Measurements from ENCODE around the gene DUSP22. TPM values are rescaled to one million over a fixed set of nuclear protein-coding genes. Genes with fewer than 3 reads are reported as not detected.

Gene DUSP22
- total RNA-seq, 1 experiment from 2014 or later = 18.6 TPM

GRCh38 chr6:396126-396520 is 103.8 kb downstream of the DUSP22 start:
- no peak for DNase-seq
- no TSS peak for BruUV-seq (replicated peaks)
- Mint-ChIP-seq H3K4me3 (ENCODE audit: unreplicated experiment) (no peak overlapping the region), H3K36me3 (ENCODE audit: insufficient read depth, unreplicated experiment) (no peaks in the 10 kb centered on the region), H3K9me3 (ENCODE audit: unreplicated experiment) (peaks cover 11% of the 10 kb centered on the region), H3K27ac (ENCODE audit: unreplicated experiment) (no peak overlapping the region), H3K27me3 (ENCODE audit: insufficient read depth, unreplicated experiment) (peaks cover 13% of the 10 kb centered on the region), H3K4me1 (ENCODE audit: low read depth, unreplicated experiment) (no peaks in the 10 kb centered on the region)
- Histone ChIP-seq H3K36me3 (ENCODE audit: control insufficient read depth, insufficient read depth, low read length) (no peaks in the 10 kb centered on the region), H3K9me3 (no peaks in the 10 kb centered on the region), H3K4me3 (ENCODE audit: low read depth, low read length) (no peak overlapping the region), H3K27me3 (replicated peaks; ENCODE audit: control insufficient read depth, insufficient read depth, low read length) (no peaks in the 10 kb centered on the region), H3K4me1 (no peaks in the 10 kb centered on the region)
- intact Hi-C loops (cut with micrococcal nuclease; ENCODE audit: unreplicated experiment) = no loop called here
- ChIA-PET CTCF (no interaction called here), POLR2A (no interaction called here)
- TF ChIP-seq, protein P1, sequence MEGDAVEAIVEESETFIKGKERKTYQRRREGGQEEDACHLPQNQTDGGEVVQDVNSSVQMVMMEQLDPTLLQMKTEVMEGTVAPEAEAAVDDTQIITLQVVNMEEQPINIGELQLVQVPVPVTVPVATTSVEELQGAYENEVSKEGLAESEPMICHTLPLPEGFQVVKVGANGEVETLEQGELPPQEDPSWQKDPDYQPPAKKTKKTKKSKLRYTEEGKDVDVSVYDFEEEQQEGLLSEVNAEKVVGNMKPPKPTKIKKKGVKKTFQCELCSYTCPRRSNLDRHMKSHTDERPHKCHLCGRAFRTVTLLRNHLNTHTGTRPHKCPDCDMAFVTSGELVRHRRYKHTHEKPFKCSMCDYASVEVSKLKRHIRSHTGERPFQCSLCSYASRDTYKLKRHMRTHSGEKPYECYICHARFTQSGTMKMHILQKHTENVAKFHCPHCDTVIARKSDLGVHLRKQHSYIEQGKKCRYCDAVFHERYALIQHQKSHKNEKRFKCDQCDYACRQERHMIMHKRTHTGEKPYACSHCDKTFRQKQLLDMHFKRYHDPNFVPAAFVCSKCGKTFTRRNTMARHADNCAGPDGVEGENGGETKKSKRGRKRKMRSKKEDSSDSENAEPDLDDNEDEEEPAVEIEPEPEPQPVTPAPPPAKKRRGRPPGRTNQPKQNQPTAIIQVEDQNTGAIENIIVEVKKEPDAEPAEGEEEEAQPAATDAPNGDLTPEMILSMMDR (IDR thresholded peaks at IDR 0.05; ENCODE audit: insufficient read depth in 1 of 2, low read depth in 1 of 2, low read length in 1 of 2, severe bottlenecking in 1 of 2, unreplicated experiment in 1 of 2) = no peak

- H3K27me3 Mint-ChIP-seq (ENCODE audit: insufficient read depth, unreplicated experiment) = peaks cover 13% of the 10 kb centered on the region
- no peaks in the 10 kb centered on the region for H3K36me3 ChIP-seq (ENCODE audit: control insufficient read depth, insufficient read depth, low read length)
- intact Hi-C loops (cut with micrococcal nuclease; ENCODE audit: unreplicated experiment) = no loop called here
- peaks cover 11% of the 10 kb centered on the region for H3K9me3 Mint-ChIP-seq (ENCODE audit: unreplicated experiment)
- no peaks in the 10 kb centered on the region for H3K4me1 Mint-ChIP-seq (ENCODE audit: low read depth, unreplicated experiment)
- CTCF ChIA-PET = no interaction called here
- DNase-seq = no peak
- H3K4me3 Mint-ChIP-seq (ENCODE audit: unreplicated experiment) = no peak overlapping the region
- H3K4me1 ChIP-seq = no peaks in the 10 kb centered on the region
- TF ChIP-seq, protein P1 (IDR thresholded peaks at IDR 0.05; ENCODE audit: insufficient read depth in 1 of 2, low read depth in 1 of 2, low read length in 1 of 2, severe bottlenecking in 1 of 2, unreplicated experiment in 1 of 2) = no peak
- no peak overlapping the region for H3K27ac Mint-ChIP-seq (ENCODE audit: unreplicated experiment)
- no peaks in the 10 kb centered on the region for H3K27me3 ChIP-seq (replicated peaks; ENCODE audit: control insufficient read depth, insufficient read depth, low read length)
- no peaks in the 10 kb centered on the region for H3K36me3 Mint-ChIP-seq (ENCODE audit: insufficient read depth, unreplicated experiment)
- H3K4me3 ChIP-seq (ENCODE audit: low read depth, low read length) = no peak overlapping the region
- no TSS peak for BruUV-seq (replicated peaks)
- no peaks in the 10 kb centered on the region for H3K9me3 ChIP-seq
- POLR2A ChIA-PET = no interaction called here
Observed at GRCh38 chr6:397056-397455, 104.8 kb downstream of the DUSP22 start.

DNA sequence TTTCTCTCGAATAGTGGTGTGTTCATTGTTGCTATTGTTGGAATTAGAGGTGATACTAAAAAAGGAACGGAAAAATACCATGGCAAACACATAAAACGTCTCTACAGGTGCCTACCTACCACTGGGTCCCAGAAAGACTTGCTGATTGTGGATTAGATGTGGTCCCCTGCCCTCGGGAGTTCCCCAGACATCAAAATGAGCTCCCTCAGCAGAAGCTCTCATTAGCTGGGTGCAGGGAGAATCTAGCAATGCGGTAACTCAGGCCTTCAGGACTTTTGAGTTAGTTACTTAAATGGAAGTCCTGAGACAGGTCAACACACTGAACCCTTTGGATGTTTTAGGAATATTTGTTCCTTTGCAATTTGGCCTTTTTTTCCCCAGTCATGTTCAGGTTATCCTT is 105.3 kb downstream of the DUSP22 start:
- no peak for DNase-seq
- no peaks in the 10 kb centered on the region for H3K4me1 Mint-ChIP-seq (ENCODE audit: low read depth, unreplicated experiment)
- no peak overlapping the region for H3K27ac Mint-ChIP-seq (ENCODE audit: unreplicated experiment)
- CTCF ChIA-PET = no interaction called here
- POLR2A ChIA-PET = no interaction called here
- peaks cover 16% of the 10 kb centered on the region for H3K27me3 Mint-ChIP-seq (ENCODE audit: insufficient read depth, unreplicated experiment)
- Histone ChIP-seq H3K4me1 (no peaks in the 10 kb centered on the region), H3K36me3 (ENCODE audit: control insufficient read depth, insufficient read depth, low read length) (no peaks in the 10 kb centered on the region), H3K27me3 (replicated peaks; ENCODE audit: control insufficient read depth, insufficient read depth, low read length) (no peaks in the 10 kb centered on the region), H3K9me3 (no peaks in the 10 kb centered on the region), H3K4me3 (ENCODE audit: low read depth, low read length) (no peak overlapping the region)
- no peak overlapping the region for H3K4me3 Mint-ChIP-seq (ENCODE audit: unreplicated experiment)
- TF ChIP-seq, protein P1 (IDR thresholded peaks at IDR 0.05; ENCODE audit: insufficient read depth in 1 of 2, low read depth in 1 of 2, low read length in 1 of 2, severe bottlenecking in 1 of 2, unreplicated experiment in 1 of 2) = no peak
- intact Hi-C loops (cut with micrococcal nuclease; ENCODE audit: unreplicated experiment) = no loop called here
- BruUV-seq (replicated peaks) = no TSS peak
- H3K9me3 Mint-ChIP-seq (ENCODE audit: unreplicated experiment) = peaks cover 11% of the 10 kb centered on the region
- H3K36me3 Mint-ChIP-seq (ENCODE audit: insufficient read depth, unreplicated experiment) = no peaks in the 10 kb centered on the region
